Measurements from ENCODE around the gene PRDX5. TPM values are rescaled to one million over a fixed set of nuclear protein-coding genes. Genes with fewer than 3 reads are reported as not detected.
"Not testable (repeated sequence)": the region's sequence is repeated elsewhere in the genome, so short reads cannot be mapped to it uniquely, and the experiment has no call there.

PRDX5 gene
- total and polyA plus RNA-seq, 3 donors from 2014 or later: 189 to 287 (median 271) TPM

GRCh38 chr11:64305075-64305690, 12.7 kb upstream of the PRDX5 start, which contains the start of gene ESRRA:
Gene ESRRA (plus strand): TSS chr11:64305524. CDS start chr11:64307180, 1,656 bp downstream.
- TF ChIP-seq CTCF (IDR thresholded peaks at IDR 0.05) (no peak), POLR2A (IDR thresholded peaks at IDR 0.05) (peak; percentile 26)
- H3K36me3 ChIP-seq (ENCODE audit: low read depth, missing control alignments): no peaks in the 10 kb centered on the region
- H3K27me3 ChIP-seq: no peaks in the 10 kb centered on the region
- WGBS, 2 donors: 1% methylated on average over 20 to 81 of the region's 81 CpGs
- intact Hi-C loops (cut with DNase I; ENCODE audit: low total_unique reads): no loop called here
- H3K4me3 ChIP-seq: peak within 1 kb of the TSS; percentile 73 to 74
- H3K4me1 ChIP-seq: peaks cover 20% of the 10 kb centered on the region
- peak; percentile 100 for DNase-seq
- peak within 1 kb of the TSS; percentile 76 to 95 for H3K27ac ChIP-seq
- H3K9me3 ChIP-seq: no peaks in the 10 kb centered on the region

- DNase-seq: peak; percentile 72
- H3K27ac ChIP-seq: peak overlapping the region; percentile 55 to 75
- WGBS, 2 donors: 0 to 2% methylated on average over 1 to 48 of the region's 71 CpGs
- no peaks in the 10 kb centered on the region for H3K36me3 ChIP-seq (ENCODE audit: low read depth, missing control alignments)
- peak in 2 of 3 experiments; percentile 9 to 18 for TF ChIP-seq CTCF (IDR thresholded peaks at IDR 0.05)
- no peak for TF ChIP-seq POLR2A (IDR thresholded peaks at IDR 0.05)
- H3K9me3 ChIP-seq: no peaks in the 10 kb centered on the region
- intact Hi-C loops (cut with DNase I; ENCODE audit: low total_unique reads): no loop called here
- peaks cover 13% of the 10 kb centered on the region for H3K4me1 ChIP-seq
- peak overlapping the region; percentile 73 to 74 for H3K4me3 ChIP-seq
- no peaks in the 10 kb centered on the region for H3K27me3 ChIP-seq
These were observed 12.0 kb upstream of the PRDX5 start for GRCh38 chr11:64305691-64306562.

GRCh38 chr11:64306563-64306875, 11.4 kb upstream of the PRDX5 start:
- Histone ChIP-seq H3K27me3 (no peaks in the 10 kb centered on the region), H3K27ac (peak overlapping the region; percentile 55 to 75), H3K4me1 (peaks cover 9% of the 10 kb centered on the region), H3K4me3 (peak overlapping the region; percentile 73 to 74), H3K36me3 (ENCODE audit: low read depth, missing control alignments) (no peaks in the 10 kb centered on the region), H3K9me3 (no peaks in the 10 kb centered on the region)
- TF ChIP-seq POLR2A (IDR thresholded peaks at IDR 0.05) (no peak), CTCF (IDR thresholded peaks at IDR 0.05) (no peak)
- DNase-seq: no peak
- intact Hi-C loops (cut with DNase I; ENCODE audit: low total_unique reads): no loop called here
- WGBS, 2 donors: 26% methylated on average over 9 of the region's 9 CpGs; no CpG with 5 or more reads in 1 of the 2 donors

- 68 to 78% methylated on average over 8 to 15 of the region's 15 CpGs for WGBS, 2 donors
- Histone ChIP-seq H3K4me3 (no peak overlapping the region), H3K36me3 (ENCODE audit: low read depth, missing control alignments) (no peaks in the 10 kb centered on the region), H3K9me3 (no peaks in the 10 kb centered on the region), H3K27me3 (no peaks in the 10 kb centered on the region), H3K27ac (no peak overlapping the region), H3K4me1 (peaks cover 9% of the 10 kb centered on the region)
- intact Hi-C loops (cut with DNase I; ENCODE audit: low total_unique reads): no loop called here
- no peak for DNase-seq
- TF ChIP-seq POLR2A (IDR thresholded peaks at IDR 0.05) (no peak), CTCF (IDR thresholded peaks at IDR 0.05) (no peak)
These were observed 10.9 kb upstream of the PRDX5 start for GRCh38 chr11:64306876-64307622.

- H3K36me3 ChIP-seq (ENCODE audit: low read depth, missing control alignments); H3K4me1 ChIP-seq; intact Hi-C loops (cut with DNase I; ENCODE audit: low total_unique reads); H3K9me3 ChIP-seq; DNase-seq; H3K27ac ChIP-seq; H3K4me3 ChIP-seq; H3K27me3 ChIP-seq: not testable (repeated sequence)
- 94% methylated on average over 5 of the region's 5 CpGs for WGBS, 2 donors
These were observed 10.1 kb upstream of the PRDX5 start for GRCh38 chr11:64307795-64308194.

Data from testis (tissue), 3 donors.